Measurements from ENCODE around the gene HPN. TPM values are rescaled to one million over a fixed set of nuclear protein-coding genes. Genes with fewer than 3 reads are reported as not detected.

The HPN gene
- total and polyA plus RNA-seq, 2 donors (not counting 3 experiments of a cell fraction or from before 2014, with no cell fraction given) = 0.10 TPM; not detected in 1

GRCh38 chr19:35080613-35081170, 39.2 kb downstream of the HPN start:
- Histone ChIP-seq H3K9ac (replicated peaks; ENCODE audit: extremely low read depth, insufficient read depth, low read length) (no peak overlapping the region), H3K27me3 (ENCODE audit: control insufficient read depth in 2 of 2, insufficient read depth in 2 of 2, low read length in 2 of 2) (no peaks in the 10 kb centered on the region), H3K4me3 (replicated peaks in 1 of 3; ENCODE audit: insufficient read depth in 1 of 3, low read depth in 1 of 3, low read length in 3 of 3) (no peak overlapping the region), H3K9me1 (replicated peaks; ENCODE audit: control insufficient read depth, extremely low read depth, insufficient read depth, low read length) (no peaks in the 10 kb centered on the region), H3K4me1 (ENCODE audit: control insufficient read depth, extremely low read depth, insufficient read depth, low read length) (no peaks in the 10 kb centered on the region), H3K79me2 (ENCODE audit: control insufficient read depth, insufficient read depth, low read length) (no peaks in the 10 kb centered on the region), H2AFZ (ENCODE audit: low read depth, low read length) (no peak overlapping the region), H3K9me3 (replicated peaks; ENCODE audit: control insufficient read depth, insufficient read depth, low read length) (no peaks in the 10 kb centered on the region), H3K4me2 (ENCODE audit: insufficient read depth, low read length) (no peak overlapping the region), H4K20me1 (replicated peaks; ENCODE audit: control insufficient read depth, extremely low read depth, insufficient read depth, low read length) (no peaks in the 10 kb centered on the region), H3K36me3 (ENCODE audit: control insufficient read depth in 2 of 2, extremely low read depth in 1 of 2, insufficient read depth in 2 of 2, low read length in 2 of 2) (no peaks in the 10 kb centered on the region), H3K27ac (ENCODE audit: insufficient read depth, low read depth, low read length) (no peak overlapping the region)
- POLR2A ChIA-PET = no interaction called here
- FAIRE-seq (no peak), DNase-seq (ENCODE audit: low read depth, low spot score) (no peak)
- dilution Hi-C loops (cut with MboI; ENCODE audit: extremely low pct_ligation_motif_present, low sequenced_read_pairs) = no loop called here
- CTCF ChIA-PET = interaction anchor here (0.8 to 1.8 kb wide), 3 partner anchors 14 to 36 kb away, joined by 4 to 5 read pairs (median 5); no protein-coding TSS in a partner anchor
- no TSS peak for BruUV-seq (replicated peaks)
- intact Hi-C loops (cut with micrococcal nuclease) = no loop called here
- TF ChIP-seq POLR2A (IDR thresholded peaks at IDR 0.05; ENCODE audit: low read depth, low read length) = no peak
- TF ChIP-seq FOS (IDR thresholded peaks at IDR 0.05; ENCODE audit: borderline replicate concordance, insufficient read depth, low read length) = no peak
- TF ChIP-seq MAX (IDR thresholded peaks at IDR 0.05; ENCODE audit: insufficient read depth, insufficient read length) = no peak
- TF ChIP-seq MYC (IDR thresholded peaks at IDR 0.05; ENCODE audit: low read depth, low read length) = no peak
- no peak for TF ChIP-seq EZH2 (IDR thresholded peaks at IDR 0.05; ENCODE audit: borderline replicate concordance, low read depth, low read length, severe bottlenecking)
- no peak for TF ChIP-seq CTCF (IDR thresholded peaks at IDR 0.05; ENCODE audit: extremely low read depth in 1 of 2, insufficient read depth in 1 of 2, low read depth in 1 of 2, low read length in 2 of 2)
- no peak for TF ChIP-seq POLR2AphosphoS5 (IDR thresholded peaks at IDR 0.05; ENCODE audit: insufficient read depth, low read depth, low read length)
- TF ChIP-seq JUN (IDR thresholded peaks at IDR 0.05; ENCODE audit: borderline replicate concordance, insufficient read depth, insufficient read length, low read depth) = no peak
- TF ChIP-seq GATA2 (IDR thresholded peaks at IDR 0.05; ENCODE audit: insufficient read depth, insufficient read length, low read depth, low read length) = no peak
